Hematopoietic multipotent progenitor cell treated with erythropoietin and hydrocortisone succinate and interleukin-3 and kit ligand, for 4 days (in vitro differentiated cells): ENCODE data around the gene GRIP1.

Experiments used
- DNase-seq: peaks from one replicate; pipeline ENCODE4 v3.0.0-alpha.2; 2015

Gene GRIP1, protein sequence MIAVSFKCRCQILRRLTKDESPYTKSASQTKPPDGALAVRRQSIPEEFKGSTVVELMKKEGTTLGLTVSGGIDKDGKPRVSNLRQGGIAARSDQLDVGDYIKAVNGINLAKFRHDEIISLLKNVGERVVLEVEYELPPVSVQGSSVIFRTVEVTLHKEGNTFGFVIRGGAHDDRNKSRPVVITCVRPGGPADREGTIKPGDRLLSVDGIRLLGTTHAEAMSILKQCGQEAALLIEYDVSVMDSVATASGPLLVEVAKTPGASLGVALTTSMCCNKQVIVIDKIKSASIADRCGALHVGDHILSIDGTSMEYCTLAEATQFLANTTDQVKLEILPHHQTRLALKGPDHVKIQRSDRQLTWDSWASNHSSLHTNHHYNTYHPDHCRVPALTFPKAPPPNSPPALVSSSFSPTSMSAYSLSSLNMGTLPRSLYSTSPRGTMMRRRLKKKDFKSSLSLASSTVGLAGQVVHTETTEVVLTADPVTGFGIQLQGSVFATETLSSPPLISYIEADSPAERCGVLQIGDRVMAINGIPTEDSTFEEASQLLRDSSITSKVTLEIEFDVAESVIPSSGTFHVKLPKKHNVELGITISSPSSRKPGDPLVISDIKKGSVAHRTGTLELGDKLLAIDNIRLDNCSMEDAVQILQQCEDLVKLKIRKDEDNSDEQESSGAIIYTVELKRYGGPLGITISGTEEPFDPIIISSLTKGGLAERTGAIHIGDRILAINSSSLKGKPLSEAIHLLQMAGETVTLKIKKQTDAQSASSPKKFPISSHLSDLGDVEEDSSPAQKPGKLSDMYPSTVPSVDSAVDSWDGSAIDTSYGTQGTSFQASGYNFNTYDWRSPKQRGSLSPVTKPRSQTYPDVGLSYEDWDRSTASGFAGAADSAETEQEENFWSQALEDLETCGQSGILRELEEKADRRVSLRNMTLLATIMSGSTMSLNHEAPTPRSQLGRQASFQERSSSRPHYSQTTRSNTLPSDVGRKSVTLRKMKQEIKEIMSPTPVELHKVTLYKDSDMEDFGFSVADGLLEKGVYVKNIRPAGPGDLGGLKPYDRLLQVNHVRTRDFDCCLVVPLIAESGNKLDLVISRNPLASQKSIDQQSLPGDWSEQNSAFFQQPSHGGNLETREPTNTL

GRCh38 chr12:66678338-66679275 lies at the start of gene GRIP1:
Gene GRIP1, minus strand, starts transcription at chr12:66679076. Its CDS starts 172 bp downstream, at chr12:66678904.
- DNase-seq: no peak

GRCh38 chr12:66726556-66726955 lies 47.7 kb upstream of the GRIP1 start:
- no peak for DNase-seq

GRCh38 chr12:66725031-66725430 lies 46.2 kb upstream of the GRIP1 start:
- DNase-seq: no peak

GRCh38 chr12:66724616-66725015 lies 45.7 kb upstream of the GRIP1 start:
- DNase-seq: no peak

DNA sequence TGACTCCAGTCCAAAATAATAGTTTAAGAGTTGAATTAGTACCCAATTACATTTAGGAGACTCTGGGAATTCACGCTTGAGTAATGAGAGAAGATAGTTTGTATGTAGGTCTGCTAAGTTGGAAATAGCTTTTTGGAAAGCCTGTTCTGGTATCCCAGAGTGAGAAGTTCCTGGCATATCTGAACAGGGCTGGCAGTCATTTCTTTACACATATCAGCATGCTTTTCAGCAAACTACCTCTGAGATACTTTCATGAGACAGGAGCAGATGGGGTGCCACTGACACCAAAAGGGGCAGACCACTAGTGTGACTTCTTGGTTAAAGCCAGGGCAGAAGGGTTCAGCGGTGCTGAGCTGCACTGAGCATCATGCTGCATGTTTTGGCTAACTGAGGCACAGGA lies 45.1 kb upstream of the GRIP1 start:
- no peak for DNase-seq

- DNase-seq: no peak
Observed at GRCh38 chr12:66719862-66720261, 41.0 kb upstream of the GRIP1 start.

DNA sequence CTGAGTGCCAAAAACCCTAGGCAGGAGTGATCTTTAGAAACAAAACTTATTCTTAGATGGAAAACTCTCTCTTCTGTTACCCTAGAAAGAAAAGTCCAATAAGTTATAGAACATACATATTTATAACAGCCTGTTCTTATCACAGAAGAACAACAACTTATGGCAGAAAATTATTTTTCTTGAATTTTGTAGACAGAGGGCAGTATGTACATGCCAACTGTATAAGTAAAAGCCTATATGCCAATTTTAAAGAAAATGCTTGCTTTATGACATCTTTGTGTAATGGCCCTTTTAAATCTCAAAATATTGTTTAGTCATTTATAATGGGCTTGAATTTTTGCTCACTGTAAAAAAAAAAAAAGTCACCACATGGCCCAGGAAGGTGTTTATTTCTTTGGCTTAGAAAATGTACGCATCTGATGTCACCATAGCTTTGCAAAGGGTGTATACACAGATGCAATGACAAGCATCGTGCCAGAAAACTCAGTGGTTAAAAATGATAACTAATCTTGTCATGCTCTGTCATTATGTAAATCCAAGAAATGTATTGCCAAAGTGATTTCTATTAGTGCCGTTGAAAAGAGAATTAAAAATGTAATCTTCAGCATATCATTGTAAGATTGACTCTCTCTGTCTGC lies 38.3 kb upstream of the GRIP1 start:
- peak; percentile 33 for DNase-seq

DNA sequence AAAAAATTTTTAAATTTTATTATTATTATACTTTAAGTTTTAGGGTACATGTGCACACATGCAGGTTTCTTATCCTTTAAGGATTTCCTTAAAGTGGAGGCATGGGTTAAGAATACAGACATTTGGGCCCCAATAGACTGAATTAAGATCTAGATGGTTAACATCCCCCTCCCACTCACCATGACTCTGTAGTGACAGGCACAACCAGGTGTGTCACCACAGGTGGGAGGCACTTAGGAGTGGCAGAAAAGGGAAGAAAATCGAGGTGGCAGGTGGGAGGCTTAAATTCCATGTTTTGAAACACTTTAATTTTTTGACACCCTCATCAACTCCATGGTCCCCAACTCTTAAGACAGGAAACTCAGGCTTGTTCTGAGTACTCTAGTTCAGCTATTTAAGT lies 37.6 kb upstream of the GRIP1 start:
- DNase-seq: no peak

DNA sequence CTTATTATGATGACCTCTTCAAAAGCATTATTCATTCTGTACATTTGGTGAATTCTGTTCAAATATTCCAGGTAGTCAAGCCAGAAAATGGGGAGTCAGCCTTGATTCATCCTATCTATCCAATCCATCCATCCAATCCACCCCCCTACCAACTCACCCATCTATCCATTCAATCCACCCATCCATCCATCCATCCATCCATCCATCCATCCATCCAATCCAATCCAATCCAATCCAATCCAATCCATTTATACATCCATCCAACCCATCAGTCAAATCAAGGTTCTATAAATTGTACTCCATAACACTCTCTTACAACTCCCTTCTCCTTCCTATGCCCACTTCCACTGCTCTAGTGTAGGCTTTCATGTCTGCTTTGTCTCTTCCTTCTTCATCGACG lies 35.8 kb upstream of the GRIP1 start:
- DNase-seq: no peak

- DNase-seq: no peak
Observed at GRCh38 chr12:66713984-66714383, 35.1 kb upstream of the GRIP1 start.

- peak; percentile 5 for DNase-seq
Observed at GRCh38 chr12:66709893-66710292, 31.0 kb upstream of the GRIP1 start.

- no peak for DNase-seq
Observed at GRCh38 chr12:66709457-66709773, 30.5 kb upstream of the GRIP1 start.

- DNase-seq: peak; percentile 66
Observed at GRCh38 chr12:66708704-66709456, 30.0 kb upstream of the GRIP1 start.

DNA sequence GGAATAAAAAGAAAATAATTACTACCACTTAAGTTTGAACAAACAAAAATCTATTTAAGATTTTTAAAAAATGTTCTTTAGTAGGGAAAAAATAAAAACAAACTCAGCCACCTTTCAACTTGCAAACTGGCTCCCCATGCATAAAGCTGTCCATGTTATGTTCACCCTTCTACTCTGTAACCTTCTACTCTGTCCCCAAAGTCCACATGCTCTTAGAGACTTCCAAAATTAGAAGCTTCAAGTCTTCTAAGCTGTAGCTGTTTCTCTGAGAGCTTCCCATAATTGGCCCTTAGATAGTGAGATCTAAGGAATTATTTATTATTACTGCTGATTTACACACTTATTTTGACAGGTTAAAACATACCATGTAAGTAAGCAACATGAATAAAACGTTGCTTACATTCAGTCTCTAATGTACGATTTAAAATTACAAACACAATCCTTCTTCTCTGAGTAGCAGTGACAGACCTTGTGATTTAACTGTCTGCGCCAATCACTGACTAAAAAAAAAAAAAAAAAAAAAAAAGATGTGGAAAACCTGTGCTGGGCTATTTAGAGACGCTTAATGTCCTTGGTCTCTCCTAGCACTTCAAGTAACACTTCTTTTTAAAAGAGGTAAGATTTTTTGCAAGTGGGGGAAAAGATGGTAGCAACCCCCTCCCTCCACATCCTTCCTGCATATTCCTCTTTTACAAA lies 28.3 kb upstream of the GRIP1 start:
- DNase-seq: no peak

- DNase-seq: no peak
Observed at GRCh38 chr12:66699738-66700482, 21.0 kb upstream of the GRIP1 start.

DNA sequence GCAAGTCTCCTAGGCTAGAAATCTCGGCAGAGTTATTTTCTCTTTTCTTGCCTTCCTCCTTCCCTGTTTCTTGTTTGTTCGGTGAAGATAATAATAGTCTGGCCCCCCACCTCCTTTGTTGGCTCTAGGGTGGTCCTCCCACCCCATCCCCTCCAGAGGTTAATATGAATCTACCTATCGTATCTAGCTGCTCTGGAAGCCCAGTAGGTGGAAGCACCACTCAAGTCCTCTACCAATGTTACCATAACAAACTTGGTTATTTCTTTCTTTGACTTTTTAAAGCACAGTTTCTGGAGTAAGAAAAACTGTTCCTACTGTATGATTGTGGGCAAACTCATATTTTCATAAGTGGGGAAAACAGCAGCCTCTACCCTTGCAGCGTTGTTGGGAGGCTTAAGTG lies 19.7 kb upstream of the GRIP1 start:
- DNase-seq: no peak

DNA sequence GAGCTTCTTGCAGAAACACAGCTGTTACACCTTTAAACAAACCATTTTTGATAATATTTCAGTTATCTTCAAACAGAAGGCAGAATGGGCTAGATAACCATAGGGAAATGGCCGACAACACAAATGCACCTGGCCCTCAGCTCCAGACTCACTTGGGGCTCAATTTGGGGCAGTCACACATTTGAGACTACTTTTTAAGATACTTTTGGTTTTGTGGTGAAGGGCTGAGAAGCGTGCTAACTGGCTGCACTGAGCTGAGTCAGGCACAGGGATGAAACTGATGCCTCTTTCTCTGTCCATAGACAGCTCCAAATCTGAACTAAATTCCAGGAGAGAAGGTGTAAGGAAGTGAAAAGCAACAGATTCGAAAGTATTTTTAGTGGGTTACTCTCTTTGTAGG lies 18.5 kb upstream of the GRIP1 start:
- DNase-seq: no peak

GRCh38 chr12:66694666-66695613 lies 16.1 kb upstream of the GRIP1 start:
- no peak for DNase-seq
